MCF 10A (cell line): ENCODE data around the gene CCSER2. TPM values are rescaled to one million over a fixed set of nuclear protein-coding genes. Genes with fewer than 3 reads are reported as not detected.

Experiments
- BruUV-seq: library from RNA; stranded (reverse); fragments of 400-500 nt; replicated peaks from 2 replicates; lab custom pipeline; 2021; lab: Mats Ljungman, UMichigan
- CTCF ChIA-PET: fragments of 300-600 bp; sonication (Branson Sonifier 250); formaldehyde crosslinking; extraction: SDS; loops from one replicate; lab custom pipeline; 2021; ENCODE audit warnings: antibody characterized with exemption, inconsistent platforms; lab: Yijun Ruan, JAX
- POLR2A ChIA-PET: fragments of 300-600, 350-650 bp; sonication (Branson Sonifier 250); formaldehyde crosslinking; extraction: SDS; loops from one replicate; lab custom pipeline; 2020; ENCODE audit warnings: antibody characterized with exemption, inconsistent platforms; lab: Yijun Ruan, JAX
- DNase-seq: peaks from one replicate; pipeline ENCODE4 v3.0.0-alpha.2; 2018; ENCODE audit not compliant: unreplicated experiment
- H3K27ac Mint-ChIP-seq: one replicate; pipeline ENCODE4 v1.8.0; 2022; ENCODE audit warnings: mild to moderate bottlenecking, low read depth, mixed read lengths; ENCODE audit not compliant: unreplicated experiment
- H3K27me3 Mint-ChIP-seq: one replicate; pipeline ENCODE4 v1.8.0; 2022; ENCODE audit warnings: mixed read lengths; ENCODE audit not compliant: insufficient read depth, unreplicated experiment
- H3K36me3 Mint-ChIP-seq: one replicate; pipeline ENCODE4 v1.8.0; 2022; ENCODE audit warnings: mild to moderate bottlenecking, moderate library complexity, mixed read lengths; ENCODE audit not compliant: insufficient read depth, unreplicated experiment
- H3K4me1 Mint-ChIP-seq: one replicate; pipeline ENCODE4 v1.8.0; 2022; ENCODE audit warnings: mixed read lengths; ENCODE audit not compliant: insufficient read depth, unreplicated experiment
- H3K4me3 Mint-ChIP-seq: one replicate; pipeline ENCODE4 v1.8.0; 2022; ENCODE audit warnings: mild to moderate bottlenecking, moderate library complexity, mixed read lengths; ENCODE audit not compliant: unreplicated experiment
- H3K9me3 Mint-ChIP-seq: one replicate; pipeline ENCODE4 v1.8.0; 2022; ENCODE audit warnings: mixed read lengths; ENCODE audit not compliant: unreplicated experiment
- CTCF ChIP-seq: fragments of 200-600 bp; IDR thresholded peaks from one replicate; pipeline ENCODE4 v1.8.0; 2022; ENCODE audit warnings: antibody characterized with exemption, mild to moderate bottlenecking; ENCODE audit not compliant: unreplicated experiment
- intact Hi-C: fragments of 100-400 bp; cut with micrococcal nuclease; formaldehyde crosslinking; loops from 2 replicates; pipeline ENCODE4 v1.14.1; 2022
- total RNA-seq: library from RNA; stranded (reverse); gene quantifications from 2 replicates; pipeline ENCODE4 v1.2.3, GENCODE V29; 2022

Gene CCSER2
- total RNA-seq, 1 experiment from 2014 or later: 70.0 TPM

- no peak overlapping the region for H3K27ac Mint-ChIP-seq
- no peaks in the 10 kb centered on the region for H3K27me3 Mint-ChIP-seq
- H3K36me3 Mint-ChIP-seq: no peaks in the 10 kb centered on the region
Observed at GRCh38 chr10:84397735-84398144, 69.4 kb downstream of the CCSER2 start.

GRCh38 chr10:84398696-84399095 is 70.3 kb downstream of the CCSER2 start:
- no TSS peak for BruUV-seq
- H3K36me3 Mint-ChIP-seq: no peaks in the 10 kb centered on the region
- no peaks in the 10 kb centered on the region for H3K27me3 Mint-ChIP-seq
- H3K4me3 Mint-ChIP-seq: no peak overlapping the region
- H3K4me1 Mint-ChIP-seq: peaks cover 26% of the 10 kb centered on the region
- peak overlapping the region; percentile 2 for H3K27ac Mint-ChIP-seq
- H3K9me3 Mint-ChIP-seq: peaks cover 7% of the 10 kb centered on the region
- DNase-seq: no peak
- ChIA-PET POLR2A (interaction anchor here (0.9 to 1.1 kb wide), 2 partner anchors 69 to 80 kb away, joined by 3 read pairs; no protein-coding TSS in a partner anchor), CTCF (interaction anchor here (0.6 to 3.1 kb wide), 3 partner anchors 84 to 141 kb away, joined by 3 to 17 read pairs (median 5); no protein-coding TSS in a partner anchor)
- intact Hi-C loops: no loop called here
- no peak for TF ChIP-seq CTCF

More at GRCh38 chr10:84397735-84398144, 69.4 kb downstream of the CCSER2 start:
- Mint-ChIP-seq H3K9me3 (peaks cover 7% of the 10 kb centered on the region), H3K4me3 (no peak overlapping the region), H3K4me1 (peaks cover 26% of the 10 kb centered on the region)
- no TSS peak for BruUV-seq
- intact Hi-C loops: no loop called here
- TF ChIP-seq CTCF: no peak
- DNase-seq: no peak
- CTCF ChIA-PET: interaction anchor here (1.5 to 3.1 kb wide), 2 partner anchors 140 to 142 kb away, joined by 5 to 17 read pairs; no protein-coding TSS in a partner anchor
- POLR2A ChIA-PET: interaction anchor here (1.1 kb wide), 1 partner anchor 27 kb away, joined by 3 read pairs; no protein-coding TSS in a partner anchor

- Mint-ChIP-seq H3K27ac (peak overlapping the region; percentile 66), H3K9me3 (no peaks in the 10 kb centered on the region), H3K4me1 (peaks cover 20% of the 10 kb centered on the region), H3K27me3 (no peaks in the 10 kb centered on the region), H3K4me3 (peak overlapping the region; percentile 53), H3K36me3 (no peaks in the 10 kb centered on the region)
- TF ChIP-seq CTCF: no peak
- intact Hi-C loops: no loop called here
- ChIA-PET POLR2A (interaction anchor here (1.3 to 1.7 kb wide), 3 partner anchors 11 to 1998 kb away, joined by 3 to 4 read pairs (median 3); no protein-coding TSS in a partner anchor), CTCF (interaction anchor here (0.7 to 4.1 kb wide), 3 partner anchors 28 to 136 kb away, joined by 3 to 16 read pairs (median 3); no protein-coding TSS in a partner anchor)
- no TSS peak for BruUV-seq
- DNase-seq: peak; percentile 69
Observed at GRCh38 chr10:84401854-84402611, 73.6 kb downstream of the CCSER2 start.

GRCh38 chr10:84404783-84405182 is 76.4 kb downstream of the CCSER2 start:
- POLR2A ChIA-PET: no interaction called here
- no peak for DNase-seq
- H3K4me1 Mint-ChIP-seq: peaks cover 13% of the 10 kb centered on the region
- no TSS peak for BruUV-seq
- no peak overlapping the region for H3K27ac Mint-ChIP-seq
- TF ChIP-seq CTCF: no peak
- intact Hi-C loops: no loop called here
- CTCF ChIA-PET: interaction anchor here (0.6 to 4.1 kb wide), 2 partner anchors 9 to 133 kb away, joined by 3 to 16 read pairs; no protein-coding TSS in a partner anchor
- H3K36me3 Mint-ChIP-seq: no peaks in the 10 kb centered on the region
- no peaks in the 10 kb centered on the region for H3K27me3 Mint-ChIP-seq
- H3K9me3 Mint-ChIP-seq: no peaks in the 10 kb centered on the region
- no peak overlapping the region for H3K4me3 Mint-ChIP-seq
